ACC112 (cell line): ENCODE results near the gene IGFBP2.

ENCODE experiments used
- H2AFZ ChIP-seq: fragments of 200-600 bp; sonication (generic); one replicate; pipeline ENCODE4 v1.6.0; 2017; ENCODE audit warnings: antibody characterized with exemption, low read length; ENCODE audit not compliant: unreplicated experiment
- H3K27ac ChIP-seq: fragments of 200-600 bp; sonication (generic); 2 replicates; pipeline ENCODE4 v1.5.1; 2014; ENCODE audit warnings: low read depth, mild to moderate bottlenecking, antibody characterized with exemption, low read length, moderate library complexity
- H3K27me3 ChIP-seq: fragments of 200-600 bp; sonication (generic); 2 replicates; pipeline ENCODE4 v1.6.1; 2014; ENCODE audit warnings: mild to moderate bottlenecking, antibody characterized with exemption, low read length, moderate library complexity, mixed read lengths; ENCODE audit not compliant: insufficient read depth
- H3K36me3 ChIP-seq: fragments of 200-600 bp; sonication (generic); 2 replicates; pipeline ENCODE4 v1.6.1; 2016; ENCODE audit warnings: mild to moderate bottlenecking, antibody characterized with exemption, low read length, moderate library complexity, mixed read lengths; ENCODE audit not compliant: insufficient read depth
- H3K4me1 ChIP-seq: fragments of 200-600 bp; sonication (generic); one replicate; pipeline ENCODE4 v1.6.1; 2016; ENCODE audit warnings: low read length, mixed read lengths; ENCODE audit not compliant: insufficient read depth, unreplicated experiment, control insufficient read depth
- H3K4me3 ChIP-seq: fragments of 200-600 bp; sonication (generic); 2 replicates; pipeline ENCODE4 v1.5.1; 2014; ENCODE audit warnings: mild to moderate bottlenecking, low read depth, low read length
- H3K79me2 ChIP-seq: fragments of 200-600 bp; sonication (generic); one replicate; pipeline ENCODE4 v1.6.0; 2016; ENCODE audit warnings: low read length; ENCODE audit not compliant: control insufficient read depth, unreplicated experiment, insufficient read depth

The IGFBP2 gene

GRCh38 chr2:216687111-216687510, 53.9 kb downstream of the IGFBP2 start:
- Histone ChIP-seq H3K4me3 (no peak overlapping the region), H2AFZ (no peak overlapping the region), H3K27ac (no peak overlapping the region), H3K79me2 (no peaks in the 10 kb centered on the region), H3K27me3 (no peaks in the 10 kb centered on the region), H3K4me1 (peaks cover 18% of the 10 kb centered on the region), H3K36me3 (no peaks in the 10 kb centered on the region)

GRCh38 chr2:216687646-216688045, 54.4 kb downstream of the IGFBP2 start:
- Histone ChIP-seq H3K27ac (no peak overlapping the region), H3K4me3 (no peak overlapping the region), H3K79me2 (no peaks in the 10 kb centered on the region), H3K27me3 (no peaks in the 10 kb centered on the region), H3K36me3 (no peaks in the 10 kb centered on the region), H3K4me1 (peaks cover 18% of the 10 kb centered on the region), H2AFZ (no peak overlapping the region)

- H3K27me3 ChIP-seq: peaks cover 4% of the 10 kb centered on the region
- no peaks in the 10 kb centered on the region for H3K36me3 ChIP-seq
- H3K4me1 ChIP-seq: peaks cover 13% of the 10 kb centered on the region
- H3K27ac ChIP-seq: no peak overlapping the region
- no peak overlapping the region for H2AFZ ChIP-seq
- no peaks in the 10 kb centered on the region for H3K79me2 ChIP-seq
- H3K4me3 ChIP-seq: no peak overlapping the region
Observed at GRCh38 chr2:216688731-216689340, 55.6 kb downstream of the IGFBP2 start.

- peaks cover 10% of the 10 kb centered on the region for H3K27me3 ChIP-seq
- no peak overlapping the region for H2AFZ ChIP-seq
- H3K4me3 ChIP-seq: no peak overlapping the region
- H3K36me3 ChIP-seq: no peaks in the 10 kb centered on the region
- H3K27ac ChIP-seq: no peak overlapping the region
- H3K4me1 ChIP-seq: peaks cover 10% of the 10 kb centered on the region
- H3K79me2 ChIP-seq: no peaks in the 10 kb centered on the region
Observed at GRCh38 chr2:216689397-216689796, 56.2 kb downstream of the IGFBP2 start.

GRCh38 chr2:216690456-216690852, 57.2 kb downstream of the IGFBP2 start:
- Histone ChIP-seq H3K27ac (no peak overlapping the region), H2AFZ (no peak overlapping the region), H3K79me2 (no peaks in the 10 kb centered on the region), H3K27me3 (peaks cover 19% of the 10 kb centered on the region), H3K4me3 (peak overlapping the region; percentile 22; the same call in 1 of the 2 replicates), H3K36me3 (no peaks in the 10 kb centered on the region), H3K4me1 (peaks cover 19% of the 10 kb centered on the region)

- peak overlapping the region; percentile 30; the same call in 1 of the 2 replicates for H3K27ac ChIP-seq
Observed at GRCh38 chr2:216690853-216691741, 57.9 kb downstream of the IGFBP2 start.

GRCh38 chr2:216692636-216693413, 59.6 kb downstream of the IGFBP2 start:
- Histone ChIP-seq H2AFZ (peak overlapping the region; percentile 75), H3K4me1 (peaks cover 22% of the 10 kb centered on the region), H3K27me3 (peaks cover 23% of the 10 kb centered on the region), H3K79me2 (no peaks in the 10 kb centered on the region), H3K4me3 (peak overlapping the region; percentile 76), H3K27ac (no peak overlapping the region), H3K36me3 (no peaks in the 10 kb centered on the region)

More at GRCh38 chr2:216690853-216691741, 57.9 kb downstream of the IGFBP2 start:
- Histone ChIP-seq H2AFZ (peak overlapping the region; percentile 10), H3K4me3 (peak overlapping the region; percentile 74), H3K36me3 (no peaks in the 10 kb centered on the region), H3K27me3 (peaks cover 21% of the 10 kb centered on the region), H3K4me1 (peaks cover 22% of the 10 kb centered on the region), H3K79me2 (no peaks in the 10 kb centered on the region)

- Histone ChIP-seq H3K4me3 (peak overlapping the region; percentile 77), H3K27ac (no peak overlapping the region)
Observed at GRCh38 chr2:216693414-216694080, 60.3 kb downstream of the IGFBP2 start.

GRCh38 chr2:216694082-216694825, 61.0 kb downstream of the IGFBP2 start:
- H3K4me3 ChIP-seq: peak overlapping the region; percentile 77
- H3K4me1 ChIP-seq: peaks cover 22% of the 10 kb centered on the region
- no peaks in the 10 kb centered on the region for H3K79me2 ChIP-seq
- peaks cover 34% of the 10 kb centered on the region for H3K27me3 ChIP-seq
- H2AFZ ChIP-seq: no peak overlapping the region
- no peak overlapping the region for H3K27ac ChIP-seq
- no peaks in the 10 kb centered on the region for H3K36me3 ChIP-seq

More at GRCh38 chr2:216693414-216694080, 60.3 kb downstream of the IGFBP2 start:
- Histone ChIP-seq H3K36me3 (no peaks in the 10 kb centered on the region), H2AFZ (no peak overlapping the region), H3K79me2 (no peaks in the 10 kb centered on the region), H3K4me1 (peaks cover 22% of the 10 kb centered on the region), H3K27me3 (peaks cover 30% of the 10 kb centered on the region)
